Measurements from ENCODE around the gene ID3. TPM values are rescaled to one million over a fixed set of nuclear protein-coding genes. Genes with fewer than 3 reads are reported as not detected.

Gene ID3
- total and polyA plus RNA-seq, 2 experiments from 2014 or later, result 376 to 680 TPM

DNA sequence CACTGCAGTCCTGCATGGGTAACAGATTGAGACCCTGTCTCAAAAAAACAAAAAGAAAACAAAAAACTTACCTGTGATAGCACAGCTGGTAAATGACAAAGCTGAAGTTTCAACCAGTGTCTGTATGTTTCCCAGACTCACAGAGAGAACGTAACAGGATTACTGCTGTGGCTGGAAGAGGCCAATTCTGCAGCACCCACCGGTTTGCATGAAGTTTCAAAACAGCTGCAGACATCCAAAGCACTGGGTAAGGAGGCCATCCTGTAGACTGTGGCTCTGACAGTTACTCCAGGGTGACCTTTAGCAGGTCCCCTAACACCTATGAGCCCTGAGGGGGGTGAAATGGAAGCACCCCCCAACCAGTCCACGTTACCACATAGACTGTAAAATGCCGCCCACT is 7.5 kb downstream of the ID3 start:
- TF ChIP-seq EZH2phosphoT487 (IDR thresholded peaks at IDR 0.05; ENCODE audit: insufficient read depth, low read depth), result no peak
- TF ChIP-seq EZH2 (IDR thresholded peaks at IDR 0.05; ENCODE audit: insufficient read depth, poor library complexity, severe bottlenecking), result no peak
- Histone ChIP-seq H4K20me1 (ENCODE audit: insufficient read depth) (no peaks in the 10 kb centered on the region), H3K4me1 (ENCODE audit: insufficient read depth) (peaks cover 35% of the 10 kb centered on the region), H3K9me2 (ENCODE audit: insufficient read depth) (no peaks in the 10 kb centered on the region), H3K36me3 (ENCODE audit: low read depth) (no peaks in the 10 kb centered on the region), H3K9ac (no peak overlapping the region), H2AFZ (no peak overlapping the region), H3K9me3 (ENCODE audit: low read depth) (no peaks in the 10 kb centered on the region), H3K4me3 (no peak overlapping the region), H3F3A (ENCODE audit: insufficient read depth) (peaks cover 27% of the 10 kb centered on the region), H3K27me3 (replicated peaks; ENCODE audit: insufficient read depth) (no peaks in the 10 kb centered on the region), H3K27ac (no peak overlapping the region), H3K4me2 (ENCODE audit: unreplicated experiment) (no peak overlapping the region), H3K79me2 (ENCODE audit: insufficient read depth) (no peaks in the 10 kb centered on the region; the same call in 1 of the 2 replicates)
- 94 to 97% methylated on average over 4 of the region's 4 CpGs for WGBS, 2 experiments (ENCODE audit: low coverage in 1 of 2, low lambda C conversion rate in 2 of 2, missing lambda C conversion rate in 2 of 2)
- in situ Hi-C loops (cut with MboI), result no loop called here
- no peak for DNase-seq

DNA sequence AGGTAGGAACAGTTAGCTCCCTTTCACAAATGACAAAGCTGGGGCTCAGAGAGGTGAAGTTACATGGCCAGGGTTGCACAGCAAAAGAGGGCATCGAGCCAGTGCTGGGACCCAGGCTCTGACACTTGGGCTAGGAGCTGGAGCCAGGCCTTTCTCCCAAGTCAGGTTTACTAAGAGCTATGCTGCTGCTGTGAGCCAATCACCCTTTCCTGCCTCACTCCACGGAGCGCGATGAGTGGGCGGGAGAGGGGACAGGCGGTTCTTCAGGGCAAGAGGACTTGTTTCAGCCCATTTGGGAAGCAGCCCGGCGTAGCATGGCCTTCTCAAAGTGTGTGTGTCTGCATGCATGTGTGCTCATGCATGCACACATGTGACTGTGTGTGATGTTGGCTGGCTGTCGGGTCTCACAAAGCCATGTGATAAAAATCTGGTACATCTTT is 10.6 kb downstream of the ID3 start:
- Histone ChIP-seq H3K9ac (peak overlapping the region; percentile 43), H3K27me3 (replicated peaks; ENCODE audit: insufficient read depth) (no peaks in the 10 kb centered on the region), H2AFZ (peak overlapping the region; percentile 46), H3K36me3 (ENCODE audit: low read depth) (no peaks in the 10 kb centered on the region), H3K9me3 (ENCODE audit: low read depth) (no peaks in the 10 kb centered on the region), H3F3A (ENCODE audit: insufficient read depth) (peaks cover 9% of the 10 kb centered on the region), H3K9me2 (ENCODE audit: insufficient read depth) (no peaks in the 10 kb centered on the region), H4K20me1 (ENCODE audit: insufficient read depth) (no peaks in the 10 kb centered on the region), H3K4me2 (ENCODE audit: unreplicated experiment) (no peak overlapping the region), H3K27ac (peak overlapping the region; percentile 56), H3K4me3 (no peak overlapping the region), H3K4me1 (ENCODE audit: insufficient read depth) (peaks cover 23% of the 10 kb centered on the region), H3K79me2 (ENCODE audit: insufficient read depth) (no peaks in the 10 kb centered on the region)
- TF ChIP-seq EZH2 (IDR thresholded peaks at IDR 0.05; ENCODE audit: insufficient read depth, poor library complexity, severe bottlenecking), result no peak
- no peak for TF ChIP-seq EZH2phosphoT487 (IDR thresholded peaks at IDR 0.05; ENCODE audit: insufficient read depth, low read depth)
- DNase-seq, result peak; percentile 92
- in situ Hi-C loops (cut with MboI), result loop anchor here (5.0 kb wide), 1 partner anchor 94 kb away; no protein-coding TSS in a partner anchor
- WGBS, 2 experiments (ENCODE audit: low coverage in 1 of 2, low lambda C conversion rate in 2 of 2, missing lambda C conversion rate in 2 of 2), result 11 to 13% methylated on average over 9 of the region's 9 CpGs

DNA sequence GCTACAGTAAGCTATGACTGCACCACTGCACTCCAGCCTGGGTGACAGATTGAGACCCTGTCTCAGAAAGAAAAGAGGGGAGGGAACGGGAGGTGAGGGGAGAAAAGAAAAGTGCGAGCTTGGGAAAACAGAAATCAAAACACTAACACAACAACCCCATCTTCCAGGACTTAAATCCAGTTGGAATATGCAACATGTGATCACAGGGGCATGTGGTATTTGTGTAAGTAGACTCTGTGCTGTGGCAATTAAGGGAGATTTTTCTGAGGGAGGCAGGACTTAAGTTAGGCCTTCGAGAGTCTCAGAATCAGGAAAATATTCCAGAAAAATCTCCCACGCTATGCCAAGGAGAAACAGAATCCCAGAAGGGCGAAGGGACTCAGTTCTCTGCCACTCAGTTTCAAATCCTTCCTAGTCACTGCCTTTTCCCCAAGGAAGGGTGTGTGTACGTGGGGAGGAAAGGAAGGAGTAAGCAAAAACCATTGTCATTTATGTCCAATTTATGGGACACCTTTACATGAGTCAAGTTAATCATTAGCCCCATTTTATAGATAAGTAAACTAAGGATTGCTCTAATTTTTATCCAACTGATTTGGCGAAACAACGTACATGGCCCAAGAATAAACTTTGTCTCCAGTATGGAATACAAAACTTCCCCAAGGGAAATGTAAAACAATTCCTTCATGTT is 12.3 kb downstream of the ID3 start:
- Histone ChIP-seq H2AFZ (no peak overlapping the region), H3K4me2 (ENCODE audit: unreplicated experiment) (no peak overlapping the region), H3K27ac (no peak overlapping the region), H3K9me2 (ENCODE audit: insufficient read depth) (no peaks in the 10 kb centered on the region), H4K20me1 (ENCODE audit: insufficient read depth) (no peaks in the 10 kb centered on the region), H3K9ac (no peak overlapping the region), H3K36me3 (ENCODE audit: low read depth) (no peaks in the 10 kb centered on the region), H3K4me3 (no peak overlapping the region), H3K4me1 (ENCODE audit: insufficient read depth) (peaks cover 23% of the 10 kb centered on the region), H3K27me3 (replicated peaks; ENCODE audit: insufficient read depth) (no peaks in the 10 kb centered on the region), H3K9me3 (ENCODE audit: low read depth) (no peaks in the 10 kb centered on the region), H3K79me2 (ENCODE audit: insufficient read depth) (no peaks in the 10 kb centered on the region), H3F3A (ENCODE audit: insufficient read depth) (peaks cover 9% of the 10 kb centered on the region)
- DNase-seq, result no peak
- WGBS, 2 experiments (ENCODE audit: low coverage in 1 of 2, low lambda C conversion rate in 2 of 2, missing lambda C conversion rate in 2 of 2), result 87 to 95% methylated on average over 8 of the region's 8 CpGs
- in situ Hi-C loops (cut with MboI), result loop anchor here (5.0 kb wide), 1 partner anchor 95 kb away; no protein-coding TSS in a partner anchor
- TF ChIP-seq EZH2 (IDR thresholded peaks at IDR 0.05; ENCODE audit: insufficient read depth, poor library complexity, severe bottlenecking) (no peak), EZH2phosphoT487 (IDR thresholded peaks at IDR 0.05; ENCODE audit: insufficient read depth, low read depth) (no peak)

DNA sequence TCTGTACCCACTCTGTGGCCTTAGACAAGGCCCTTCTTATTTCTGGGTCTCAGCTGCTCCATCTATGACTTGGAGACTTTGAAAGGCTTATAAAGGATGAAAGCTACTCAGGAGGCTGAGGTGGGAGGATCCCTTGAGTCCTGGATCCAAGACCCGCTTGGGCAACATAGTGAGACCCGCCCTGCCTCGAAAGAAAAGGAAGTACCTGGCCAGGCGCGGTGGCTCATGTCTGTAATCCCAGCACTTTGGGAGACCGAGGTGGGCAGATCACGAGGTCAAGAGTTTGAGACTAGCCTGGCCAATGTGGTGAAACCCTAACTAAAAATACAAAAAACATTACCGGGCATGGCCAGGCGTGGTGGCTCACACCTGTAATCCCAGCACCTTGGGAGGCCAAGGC is 13.4 kb downstream of the ID3 start:
- H3F3A ChIP-seq (ENCODE audit: insufficient read depth), result peaks cover 9% of the 10 kb centered on the region
- in situ Hi-C loops (cut with MboI), result loop anchor here (5.0 kb wide), 1 partner anchor 96 kb away; no protein-coding TSS in a partner anchor
- TF ChIP-seq EZH2 (IDR thresholded peaks at IDR 0.05; ENCODE audit: insufficient read depth, poor library complexity, severe bottlenecking) (no peak), EZH2phosphoT487 (IDR thresholded peaks at IDR 0.05; ENCODE audit: insufficient read depth, low read depth) (no peak)
- H3K27ac ChIP-seq, result no peak overlapping the region
- 88 to 89% methylated on average over 9 of the region's 9 CpGs for WGBS, 2 experiments (ENCODE audit: low coverage in 1 of 2, low lambda C conversion rate in 2 of 2, missing lambda C conversion rate in 2 of 2)
- no peaks in the 10 kb centered on the region for H3K27me3 ChIP-seq (replicated peaks; ENCODE audit: insufficient read depth)
- no peak for DNase-seq
- H3K9me3 ChIP-seq (ENCODE audit: low read depth), result no peaks in the 10 kb centered on the region
- no peaks in the 10 kb centered on the region for H3K9me2 ChIP-seq (ENCODE audit: insufficient read depth)
- no peak overlapping the region for H3K9ac ChIP-seq
- no peak overlapping the region for H3K4me2 ChIP-seq (ENCODE audit: unreplicated experiment)
- no peaks in the 10 kb centered on the region for H3K36me3 ChIP-seq (ENCODE audit: low read depth)
- H3K4me1 ChIP-seq (ENCODE audit: insufficient read depth), result peaks cover 23% of the 10 kb centered on the region
- no peak overlapping the region for H3K4me3 ChIP-seq
- no peaks in the 10 kb centered on the region for H3K79me2 ChIP-seq (ENCODE audit: insufficient read depth)
- H2AFZ ChIP-seq, result no peak overlapping the region
- no peaks in the 10 kb centered on the region for H4K20me1 ChIP-seq (ENCODE audit: insufficient read depth)
